OCI-LY7 (cell line): ENCODE data around the gene OTOG. TPM values are rescaled to one million over a fixed set of nuclear protein-coding genes. Genes with fewer than 3 reads are reported as not detected.

Experiments
- BruUV-seq: library from RNA; stranded (reverse); fragments of 400-500 nt; replicated peaks from 2 replicates; lab custom pipeline; 2021; lab: Mats Ljungman, UMichigan
- CTCF ChIA-PET: fragments of 300-600 bp; sonication (Branson Sonifier 250); formaldehyde crosslinking; loops from one replicate; lab custom pipeline; 2022; ENCODE audit warnings: antibody characterized with exemption; ENCODE audit not compliant: unreplicated experiment; lab: Charles Lee
- POLR2A ChIA-PET: fragments of 300-600 bp; sonication (Branson Sonifier 250); formaldehyde crosslinking; loops from one replicate; lab custom pipeline; 2022; ENCODE audit warnings: antibody characterized with exemption; lab: Charles Lee
- DNase-seq: peaks from one replicate; pipeline ENCODE4 v3.0.0-alpha.2; 2015; ENCODE audit warnings: low spot score
- H2AFZ ChIP-seq: fragments of 200-600 bp; sonication (generic), shearing (Covaris generic); 2 replicates; pipeline ENCODE4 v1.6.1; 2014; ENCODE audit warnings: mild to moderate bottlenecking, antibody characterized with exemption, low read length, moderate library complexity
- H3K27ac ChIP-seq: fragments of 200-600 bp; sonication (generic); 2 replicates; pipeline ENCODE4 v1.5.1; 2014; ENCODE audit warnings: mixed run types, low read depth, mild to moderate bottlenecking, moderate library complexity, low read length, inconsistent platforms; ENCODE audit not compliant: poor library complexity, severe bottlenecking
- H3K36me3 ChIP-seq: fragments of 200-600 bp; sonication (generic); 2 replicates; pipeline ENCODE4 v1.6.1; 2014; ENCODE audit warnings: mild to moderate bottlenecking, antibody characterized with exemption, low read length, moderate library complexity, mixed read lengths; ENCODE audit not compliant: insufficient read depth
- H3K4me1 ChIP-seq: fragments of 200-600 bp; sonication (generic); 2 replicates; pipeline ENCODE4 v1.5.1; 2014; ENCODE audit warnings: mild to moderate bottlenecking, low read length; ENCODE audit not compliant: insufficient read depth, poor library complexity, severe bottlenecking
- H3K4me2 ChIP-seq: fragments of 200-600 bp; sonication (generic); 2 replicates; pipeline ENCODE4 v1.6.1; 2014; ENCODE audit warnings: mild to moderate bottlenecking, low read length
- H3K4me3 ChIP-seq: fragments of 200-600 bp; sonication (generic); 2 replicates; pipeline ENCODE4 v1.5.1; 2014; ENCODE audit warnings: mild to moderate bottlenecking, low read depth, low read length; ENCODE audit not compliant: poor library complexity, severe bottlenecking
- H3K79me2 ChIP-seq: fragments of 200-600 bp; sonication (generic); 2 replicates; pipeline ENCODE4 v1.6.1; 2016; ENCODE audit warnings: low read depth, mild to moderate bottlenecking, low read length, moderate library complexity, mixed read lengths; ENCODE audit not compliant: insufficient read depth
- H3K9me2 ChIP-seq: fragments of 200-600 bp; sonication (generic); 2 replicates; pipeline ENCODE4 v1.6.1; 2016; ENCODE audit warnings: mild to moderate bottlenecking, low read length, mixed read lengths; ENCODE audit not compliant: insufficient read depth
- H3K9me3 ChIP-seq: fragments of 200-600 bp; sonication (generic); 2 replicates; pipeline ENCODE4 v1.6.1; 2014; ENCODE audit warnings: mild to moderate bottlenecking, mixed run types, low read length, mixed read lengths
- H4K20me1 ChIP-seq: fragments of 200-600 bp; sonication (generic); 2 replicates; pipeline ENCODE4 v1.6.1; 2014; ENCODE audit warnings: mild to moderate bottlenecking, antibody characterized with exemption, low read length, moderate library complexity, mixed read lengths; ENCODE audit not compliant: insufficient read depth
- EZH2phosphoT487 ChIP-seq: fragments of 200-600 bp; sonication (generic); IDR thresholded peaks from 2 replicates; pipeline ENCODE4 v1.6.1; 2018; ENCODE audit warnings: low read depth, borderline replicate concordance, mild to moderate bottlenecking, mixed run types, antibody characterized with exemption, low read length, moderate library complexity, mixed read lengths
- intact Hi-C: fragments of 100-400 bp; cut with micrococcal nuclease; formaldehyde crosslinking; loops from one replicate; pipeline ENCODE4 v1.10.0; 2022; ENCODE audit not compliant: unreplicated experiment
- total RNA-seq, 2 experiments: library from RNA; depleted of rRNA in 1 of 2; stranded (reverse); fragments of >200 nt in 1 of 2; shearing (Covaris generic) in 1 of 2; gene quantifications; 2 replicates each; pipeline ENCODE4 v1.2.3, GENCODE V29; 2014 to 2022
- TF ChIP-seq, protein P1 (sequence below): fragments of 200-600 bp; sonication (generic); conservative IDR thresholded peaks from 2 replicates; pipeline ENCODE4 v1.5.1; 2014; ENCODE audit warnings: mild to moderate bottlenecking, antibody characterized with exemption, low read length, moderate library complexity, mixed read lengths

The OTOG gene
- total RNA-seq, 2 experiments from 2014 or later, result not detected

DNA sequence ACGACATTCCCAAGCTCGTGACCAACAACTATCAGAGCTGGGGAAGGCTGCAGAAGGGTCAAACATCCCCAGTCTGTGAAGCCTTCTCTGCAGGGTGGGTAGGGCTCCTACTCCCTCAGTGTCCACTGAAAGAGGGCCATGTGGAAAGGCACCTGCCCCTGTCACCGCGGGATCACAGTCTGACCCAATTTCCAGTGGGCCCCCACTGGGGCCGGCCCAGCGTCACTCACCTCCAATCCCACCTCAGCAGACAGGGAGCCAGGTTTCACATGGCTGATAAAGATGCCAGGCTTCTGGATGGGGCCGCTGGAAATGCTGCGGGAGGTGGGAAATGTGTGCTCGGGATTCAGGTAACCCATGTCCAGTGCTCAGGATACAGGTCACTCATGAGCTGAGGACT lies 22.8 kb upstream of the OTOG start:
- Histone ChIP-seq H3K9me3 (no peaks in the 10 kb centered on the region), H3K9me2 (no peaks in the 10 kb centered on the region), H4K20me1 (no peaks in the 10 kb centered on the region), H3K4me2 (no peak overlapping the region), H3K36me3 (no peaks in the 10 kb centered on the region), H2AFZ (no peak overlapping the region), H3K4me1 (no peaks in the 10 kb centered on the region), H3K4me3 (no peak overlapping the region), H3K79me2 (no peaks in the 10 kb centered on the region), H3K27ac (no peak overlapping the region)
- intact Hi-C loops, result loop anchor here (10.0 kb wide), 1 partner anchor 579 kb away; no protein-coding TSS in a partner anchor
- no TSS peak for BruUV-seq
- TF ChIP-seq, protein P1, sequence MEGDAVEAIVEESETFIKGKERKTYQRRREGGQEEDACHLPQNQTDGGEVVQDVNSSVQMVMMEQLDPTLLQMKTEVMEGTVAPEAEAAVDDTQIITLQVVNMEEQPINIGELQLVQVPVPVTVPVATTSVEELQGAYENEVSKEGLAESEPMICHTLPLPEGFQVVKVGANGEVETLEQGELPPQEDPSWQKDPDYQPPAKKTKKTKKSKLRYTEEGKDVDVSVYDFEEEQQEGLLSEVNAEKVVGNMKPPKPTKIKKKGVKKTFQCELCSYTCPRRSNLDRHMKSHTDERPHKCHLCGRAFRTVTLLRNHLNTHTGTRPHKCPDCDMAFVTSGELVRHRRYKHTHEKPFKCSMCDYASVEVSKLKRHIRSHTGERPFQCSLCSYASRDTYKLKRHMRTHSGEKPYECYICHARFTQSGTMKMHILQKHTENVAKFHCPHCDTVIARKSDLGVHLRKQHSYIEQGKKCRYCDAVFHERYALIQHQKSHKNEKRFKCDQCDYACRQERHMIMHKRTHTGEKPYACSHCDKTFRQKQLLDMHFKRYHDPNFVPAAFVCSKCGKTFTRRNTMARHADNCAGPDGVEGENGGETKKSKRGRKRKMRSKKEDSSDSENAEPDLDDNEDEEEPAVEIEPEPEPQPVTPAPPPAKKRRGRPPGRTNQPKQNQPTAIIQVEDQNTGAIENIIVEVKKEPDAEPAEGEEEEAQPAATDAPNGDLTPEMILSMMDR, result no peak
- TF ChIP-seq EZH2phosphoT487, result no peak
- ChIA-PET CTCF (interaction anchor here (0.6 kb wide), 1 partner anchor 169 kb away, joined by 3 read pairs; no protein-coding TSS in a partner anchor), POLR2A (no interaction called here)
- DNase-seq, result no peak

DNA sequence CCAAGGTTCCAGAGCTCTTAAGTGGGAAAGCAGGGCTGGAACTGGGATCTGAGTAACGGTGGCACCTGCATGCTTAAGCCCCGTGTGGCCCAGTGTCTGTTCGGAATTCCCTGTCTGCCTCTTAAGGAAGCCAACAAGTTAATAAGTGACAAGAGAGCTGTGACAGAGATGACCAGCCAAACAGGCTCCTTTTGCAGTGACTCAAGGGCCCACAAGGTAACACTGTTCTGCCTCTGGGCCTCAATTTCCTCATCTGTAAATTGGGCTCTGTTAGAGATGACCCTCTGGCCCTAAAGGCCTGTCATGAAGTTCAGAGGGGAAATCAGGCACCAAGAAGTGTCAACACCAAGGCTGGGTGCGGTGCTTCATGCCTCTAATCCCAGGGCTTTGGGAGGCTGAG lies 21.5 kb upstream of the OTOG start:
- no peaks in the 10 kb centered on the region for H3K79me2 ChIP-seq
- ChIA-PET POLR2A (interaction anchor here (1.1 kb wide), 1 partner anchor 13 kb away, joined by 3 read pairs; no protein-coding TSS in a partner anchor), CTCF (interaction anchor here (0.6 kb wide), 1 partner anchor 12 kb away, joined by 3 read pairs; no protein-coding TSS in a partner anchor)
- H3K9me2 ChIP-seq, result no peaks in the 10 kb centered on the region
- H2AFZ ChIP-seq, result no peak overlapping the region
- H3K9me3 ChIP-seq, result no peaks in the 10 kb centered on the region
- no peaks in the 10 kb centered on the region for H3K36me3 ChIP-seq
- H3K4me3 ChIP-seq, result no peak overlapping the region
- TF ChIP-seq, protein P1, result no peak
- TF ChIP-seq EZH2phosphoT487, result no peak
- H3K4me1 ChIP-seq, result no peaks in the 10 kb centered on the region
- H3K4me2 ChIP-seq, result no peak overlapping the region
- BruUV-seq, result no TSS peak
- H4K20me1 ChIP-seq, result no peaks in the 10 kb centered on the region
- no peak for DNase-seq
- no peak overlapping the region for H3K27ac ChIP-seq
- intact Hi-C loops, result loop anchor here (10.0 kb wide), 1 partner anchor 581 kb away; no protein-coding TSS in a partner anchor

DNA sequence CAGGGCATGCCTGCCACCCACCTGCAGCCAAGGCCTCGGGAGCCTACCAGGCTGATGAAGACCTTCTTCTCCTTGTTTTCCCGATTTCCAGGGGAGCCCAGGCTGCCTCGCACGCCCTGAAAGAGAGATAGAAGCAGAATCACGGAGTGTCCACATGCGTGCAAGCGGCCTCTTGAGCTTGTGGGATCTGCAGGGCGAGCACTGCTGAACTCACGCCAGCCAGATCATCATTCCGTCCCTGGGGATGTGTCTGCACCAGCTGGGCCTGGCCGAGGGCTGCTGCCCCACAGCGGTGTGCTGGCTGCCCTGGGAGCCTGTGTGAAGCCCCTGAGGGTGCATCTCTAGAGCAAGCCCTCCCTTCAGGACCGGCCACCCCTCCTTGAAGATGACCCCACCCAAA lies 20.7 kb upstream of the OTOG start:
- Histone ChIP-seq H3K79me2 (no peaks in the 10 kb centered on the region), H3K9me2 (no peaks in the 10 kb centered on the region), H3K4me1 (no peaks in the 10 kb centered on the region), H3K9me3 (no peaks in the 10 kb centered on the region), H2AFZ (no peak overlapping the region), H3K36me3 (no peaks in the 10 kb centered on the region), H4K20me1 (no peaks in the 10 kb centered on the region), H3K4me2 (no peak overlapping the region), H3K4me3 (no peak overlapping the region), H3K27ac (no peak overlapping the region)
- ChIA-PET POLR2A (no interaction called here), CTCF (no interaction called here)
- BruUV-seq, result no TSS peak
- no peak for TF ChIP-seq EZH2phosphoT487
- TF ChIP-seq, protein P1, result no peak
- DNase-seq, result no peak
- intact Hi-C loops, result loop anchor here (10.0 kb wide), 1 partner anchor 582 kb away; no protein-coding TSS in a partner anchor
